GM19455 (cell line): ENCODE data around the gene BMP5.

Experiments
- ATAC-seq: cut with Tn5 transposase; IDR thresholded peaks from one replicate; pipeline ENCODE4 v1.9.1; 2021; ENCODE audit not compliant: unreplicated experiment

BMP5 gene

GRCh38 chr6:55819811-55820210 is 55.6 kb downstream of the BMP5 start:
- ATAC-seq: no peak

DNA sequence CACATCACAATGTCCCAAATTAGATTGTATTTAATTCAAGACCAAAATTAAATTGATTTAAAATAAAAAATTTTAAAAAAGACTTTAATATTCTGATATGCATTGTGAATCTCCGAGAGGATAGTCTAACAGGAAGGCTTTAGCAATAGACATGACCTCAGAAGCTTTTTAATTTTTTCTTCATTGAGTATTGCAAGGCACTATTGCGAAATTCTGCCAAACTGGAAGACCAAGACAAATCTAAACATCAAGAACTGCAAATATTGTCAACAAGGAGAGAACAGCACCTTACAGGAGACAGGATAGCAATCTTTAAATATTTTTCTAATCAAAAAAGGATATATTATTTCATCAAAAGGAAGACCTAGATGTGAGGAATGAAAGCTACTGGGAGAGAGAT is 56.9 kb downstream of the BMP5 start:
- ATAC-seq: no peak

- ATAC-seq: no peak
Observed at GRCh38 chr6:55812509-55812908, 62.9 kb downstream of the BMP5 start.

DNA sequence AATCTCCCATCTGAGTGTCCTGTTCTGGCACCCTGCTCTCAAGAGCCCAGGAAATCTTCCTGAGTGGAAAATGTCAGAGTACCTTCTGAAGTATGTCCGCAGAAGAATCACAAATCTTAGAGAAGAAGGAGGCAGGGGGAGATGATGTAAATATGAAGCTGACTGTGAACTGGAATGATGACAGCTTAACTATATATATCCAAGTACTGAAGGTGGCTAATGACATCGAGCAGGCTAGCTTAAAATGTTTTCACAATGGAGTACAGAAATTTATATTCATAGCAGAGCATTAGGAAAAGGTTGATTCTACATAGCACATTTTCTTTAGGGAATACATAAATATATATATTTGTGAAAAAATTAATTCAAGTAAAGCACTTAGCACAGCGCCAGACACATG is 64.3 kb downstream of the BMP5 start:
- no peak for ATAC-seq

DNA sequence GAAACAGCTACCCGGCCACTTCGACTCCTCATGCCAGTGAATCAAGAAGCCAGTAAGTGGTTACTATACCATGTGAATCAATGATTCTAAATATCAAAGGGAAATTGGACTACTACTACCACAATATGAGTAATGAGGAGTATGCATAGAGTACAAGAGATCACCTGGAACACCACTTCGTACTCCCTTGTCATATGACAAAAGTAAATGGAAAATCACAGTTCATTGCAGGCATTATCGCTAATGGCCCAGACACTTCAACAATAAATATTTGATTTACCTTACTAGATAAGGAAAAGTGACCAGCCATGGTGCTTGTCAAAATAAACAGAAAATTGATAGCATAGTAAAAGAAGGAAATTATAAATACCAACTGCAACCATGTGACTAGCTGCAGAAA is 73.1 kb downstream of the BMP5 start:
- no peak for ATAC-seq

DNA sequence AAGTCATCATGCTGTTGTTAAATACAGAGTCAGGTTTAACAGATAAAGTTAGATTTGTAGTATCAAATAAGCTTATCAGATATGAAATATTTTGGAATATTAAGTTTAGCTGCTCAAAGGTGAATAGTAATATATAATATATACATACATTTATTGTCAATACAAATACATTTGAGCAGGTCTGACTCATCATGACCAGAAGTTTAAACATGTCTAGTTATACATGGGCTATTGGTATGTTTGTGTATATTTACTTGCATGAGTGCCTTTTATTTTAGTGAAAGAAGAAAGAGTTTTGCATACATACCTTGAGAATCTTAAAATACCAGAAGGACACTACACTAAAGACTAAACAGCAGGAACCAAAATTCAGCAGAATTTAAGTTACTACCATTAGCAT is 76.8 kb downstream of the BMP5 start:
- ATAC-seq: no peak

- ATAC-seq: no peak
Observed at GRCh38 chr6:55794136-55794812, 81.1 kb downstream of the BMP5 start.

GRCh38 chr6:55785273-55785672 is 90.1 kb downstream of the BMP5 start:
- ATAC-seq: no peak

- no peak for ATAC-seq
Observed at GRCh38 chr6:55782275-55782674, 93.1 kb downstream of the BMP5 start.

- no peak for ATAC-seq
Observed at GRCh38 chr6:55778705-55779104, 96.7 kb downstream of the BMP5 start.

GRCh38 chr6:55777469-55777868 is 97.9 kb downstream of the BMP5 start:
- no peak for ATAC-seq

DNA sequence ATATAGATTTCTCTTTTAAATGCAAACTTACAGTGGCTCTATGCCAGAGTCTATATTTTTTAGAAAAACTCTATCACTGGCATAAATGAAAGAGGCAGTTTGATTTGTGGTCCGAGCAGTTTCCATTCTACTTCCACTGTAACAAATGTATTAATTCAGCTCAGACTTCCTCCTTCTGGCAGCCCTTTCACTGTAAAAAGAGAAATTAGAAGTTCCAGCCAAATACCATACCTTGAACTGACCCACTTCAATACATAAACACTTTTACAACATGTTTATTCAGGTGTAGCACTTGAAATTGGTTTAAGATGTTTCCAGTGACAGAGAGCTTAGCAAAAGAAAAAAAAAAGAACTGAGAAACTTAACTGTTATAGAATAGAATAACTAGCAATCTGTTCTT is 99.3 kb downstream of the BMP5 start:
- no peak for ATAC-seq

DNA sequence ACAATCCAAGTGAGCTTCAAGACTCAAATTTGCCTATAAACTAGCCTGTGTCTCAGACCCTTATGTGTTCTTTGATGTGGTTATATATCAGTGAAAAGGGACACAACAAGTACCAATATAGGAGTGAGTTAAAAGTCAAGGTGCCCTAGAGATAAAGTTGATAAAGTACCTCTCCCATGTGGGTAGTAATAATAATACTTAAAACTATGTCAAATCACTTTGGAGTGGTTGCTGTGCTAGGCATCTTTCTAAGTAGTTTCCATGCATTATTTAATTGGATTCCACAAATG is 100.4 kb downstream of the BMP5 start:
- no peak for ATAC-seq

GRCh38 chr6:55774286-55775028 is 100.9 kb downstream of the BMP5 start:
- no peak for ATAC-seq

GRCh38 chr6:55773620-55774216 is 101.7 kb downstream of the BMP5 start:
- no peak for ATAC-seq

GRCh38 chr6:55772730-55773129 is 102.7 kb downstream of the BMP5 start:
- ATAC-seq: no peak

DNA sequence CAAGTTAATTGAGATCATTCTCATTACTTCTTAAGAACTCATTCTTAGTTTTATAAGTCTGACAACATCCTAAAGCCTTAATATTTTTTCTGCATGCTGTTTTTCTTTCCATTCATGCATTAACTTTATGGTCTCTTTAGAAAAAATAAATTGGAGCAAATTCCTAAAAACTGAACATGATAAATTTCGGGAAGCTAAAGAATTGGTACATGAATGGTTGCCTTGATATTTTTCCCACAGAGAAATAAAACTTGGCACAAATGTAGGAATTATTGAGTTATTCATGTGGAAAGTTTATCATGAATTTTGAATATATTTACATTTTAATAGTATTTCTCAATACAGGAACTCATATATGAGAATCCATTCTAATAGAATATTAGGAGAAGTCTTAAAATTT is 115.9 kb downstream of the BMP5 start:
- no peak for ATAC-seq

DNA sequence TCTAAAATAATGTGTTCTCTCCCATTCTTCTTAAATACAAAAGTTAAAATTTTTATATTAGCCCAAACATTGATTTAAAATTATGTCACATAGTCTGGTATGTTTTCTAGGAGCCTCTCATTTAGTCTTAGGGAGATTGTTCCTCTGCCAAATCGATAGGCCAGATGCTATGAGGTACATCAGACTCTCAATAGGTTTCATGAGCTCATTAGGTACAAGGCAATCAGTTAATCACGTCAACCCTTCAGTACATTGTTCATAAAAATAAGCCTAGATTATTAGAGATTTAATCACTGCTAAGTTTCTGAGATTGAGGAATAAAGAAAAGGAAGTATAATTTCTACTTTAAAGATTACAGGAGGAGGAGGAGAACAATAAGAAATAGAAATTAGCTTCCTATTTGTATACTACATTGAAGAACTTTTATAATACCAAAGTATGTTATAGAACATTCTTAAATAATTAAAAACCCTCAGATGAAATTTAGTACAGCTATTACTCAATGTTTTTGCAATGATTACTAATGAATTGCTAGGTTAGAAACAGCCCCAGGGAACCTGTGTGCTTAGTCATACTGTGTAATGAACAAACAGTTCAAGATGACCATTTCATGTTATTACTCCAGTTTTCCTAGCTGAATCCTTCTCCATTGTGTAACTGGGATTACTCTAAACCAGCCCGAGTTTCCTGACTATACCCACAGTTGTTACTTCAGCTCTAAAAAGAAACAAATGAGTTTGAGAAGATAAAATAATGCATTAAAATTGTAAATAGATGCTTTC is 117.0 kb downstream of the BMP5 start:
- no peak for ATAC-seq

- no peak for ATAC-seq
Observed at GRCh38 chr6:55756531-55757031, 118.8 kb downstream of the BMP5 start.

GRCh38 chr6:55748880-55749279 is 126.5 kb downstream of the BMP5 start:
- no peak for ATAC-seq

GRCh38 chr6:55746473-55746872 is 128.9 kb downstream of the BMP5 start:
- no peak for ATAC-seq

- no peak for ATAC-seq
Observed at GRCh38 chr6:55734256-55734655, 141.1 kb downstream of the BMP5 start.
